Astrocyte (in vitro differentiated cells and primary cell): ENCODE measurements around the gene PKD2L2. TPM values are rescaled to one million over a fixed set of nuclear protein-coding genes. Genes with fewer than 3 reads are reported as not detected.

ENCODE experiments used
- DNase-seq: peaks from one replicate; pipeline ENCODE4 v3.0.0-alpha.2; 2010; ENCODE audit warnings: low read depth
- FAIRE-seq: peaks from 2 replicates; lab custom pipeline; 2011; peaks lifted over from hg19 to GRCh38; lab: Jason Lieb, UNC
- H2AFZ ChIP-seq: 2 replicates; pipeline ENCODE4 v1.6.0; 2012; ENCODE audit warnings: low read depth, low read length, inconsistent platforms
- H3K27ac ChIP-seq: 2 replicates; pipeline ENCODE4 v1.5.1; 2011; ENCODE audit warnings: low read depth, low read length, inconsistent platforms
- H3K27me3 ChIP-seq: 2 replicates; pipeline ENCODE4 v1.6.0; 2011; ENCODE audit warnings: low read length, inconsistent platforms; ENCODE audit not compliant: insufficient read depth
- H3K36me3 ChIP-seq: 2 replicates; pipeline ENCODE4 v1.5.1; 2011; ENCODE audit warnings: low read length, inconsistent platforms; ENCODE audit not compliant: insufficient read depth
- H3K4me1 ChIP-seq: 2 replicates; pipeline ENCODE4 v1.5.1; 2011; ENCODE audit warnings: low read length, inconsistent platforms; ENCODE audit not compliant: insufficient read depth
- H3K4me2 ChIP-seq: 2 replicates; pipeline ENCODE4 v1.6.0; 2012; ENCODE audit warnings: low read length, inconsistent platforms
- H3K4me3 ChIP-seq: 2 replicates; pipeline ENCODE4 v1.5.1; 2011; ENCODE audit warnings: low read depth, mild to moderate bottlenecking, low read length, inconsistent platforms; ENCODE audit not compliant: insufficient read depth
- H3K79me2 ChIP-seq: 2 replicates; pipeline ENCODE4 v1.6.0; 2012; ENCODE audit warnings: mild to moderate bottlenecking, low read length, inconsistent platforms; ENCODE audit not compliant: insufficient read depth
- H3K9ac ChIP-seq: 2 replicates; pipeline ENCODE4 v1.6.0; 2012; ENCODE audit warnings: mild to moderate bottlenecking, low read length, inconsistent platforms
- H3K9me3 ChIP-seq: 2 replicates; pipeline ENCODE4 v1.5.1; 2012; ENCODE audit warnings: low read depth, mild to moderate bottlenecking, low read length, inconsistent platforms; ENCODE audit not compliant: insufficient read depth
- H4K20me1 ChIP-seq: 2 replicates; pipeline ENCODE4 v1.6.0; 2012; ENCODE audit warnings: low read length, inconsistent platforms; ENCODE audit not compliant: insufficient read depth
- H3K27ac Mint-ChIP-seq: one replicate; pipeline ENCODE4 v1.8.0; 2021; ENCODE audit warnings: mild to moderate bottlenecking, mixed read lengths; ENCODE audit not compliant: unreplicated experiment
- H3K27me3 Mint-ChIP-seq: one replicate; pipeline ENCODE4 v1.8.0; 2021; ENCODE audit warnings: low read depth, mixed read lengths; ENCODE audit not compliant: unreplicated experiment
- H3K36me3 Mint-ChIP-seq: one replicate; pipeline ENCODE4 v1.8.0; 2021; ENCODE audit warnings: low read depth, mixed read lengths; ENCODE audit not compliant: unreplicated experiment
- H3K4me1 Mint-ChIP-seq: one replicate; pipeline ENCODE4 v1.8.0; 2021; ENCODE audit warnings: low read depth, mixed read lengths; ENCODE audit not compliant: unreplicated experiment
- H3K4me3 Mint-ChIP-seq: one replicate; pipeline ENCODE4 v1.8.0; 2021; ENCODE audit warnings: mild to moderate bottlenecking, moderate library complexity, mixed read lengths; ENCODE audit not compliant: unreplicated experiment
- H3K9me3 Mint-ChIP-seq: one replicate; pipeline ENCODE4 v1.8.0; 2021; ENCODE audit warnings: mild to moderate bottlenecking, mixed read lengths; ENCODE audit not compliant: unreplicated experiment
- CTCF ChIP-seq: IDR thresholded peaks from 2 replicates; pipeline ENCODE4 v1.5.1; 2011; ENCODE audit warnings: low read depth, mild to moderate bottlenecking, inconsistent platforms, low read length, moderate library complexity; ENCODE audit not compliant: insufficient read depth
- EZH2 ChIP-seq: IDR thresholded peaks from 2 replicates; pipeline ENCODE4 v1.6.1; 2012; ENCODE audit warnings: mild to moderate bottlenecking, low read length, inconsistent platforms; ENCODE audit not compliant: insufficient read depth
- total RNA-seq: library from RNA; stranded (reverse); gene quantifications from 2 replicates; pipeline ENCODE4 v1.2.1, GENCODE V29; 2021

PKD2L2 gene
- total RNA-seq, 1 donor from 2014 or later = not detected

- H3K36me3 Mint-ChIP-seq = no peaks in the 10 kb centered on the region
- Histone ChIP-seq H3K4me1 (no peaks in the 10 kb centered on the region), H3K4me2 (no peak overlapping the region), H3K9me3 (no peaks in the 10 kb centered on the region), H3K79me2 (no peaks in the 10 kb centered on the region), H3K27ac (no peak overlapping the region), H3K9ac (no peak overlapping the region), H3K27me3 (no peaks in the 10 kb centered on the region), H3K36me3 (no peaks in the 10 kb centered on the region), H3K4me3 (no peak overlapping the region), H2AFZ (no peak overlapping the region), H4K20me1 (no peaks in the 10 kb centered on the region)
- H3K9me3 Mint-ChIP-seq = no peaks in the 10 kb centered on the region
- H3K27me3 Mint-ChIP-seq = peaks cover 3% of the 10 kb centered on the region
- H3K4me1 Mint-ChIP-seq = no peaks in the 10 kb centered on the region
- DNase-seq (no peak), FAIRE-seq (no peak)
- no peak overlapping the region for H3K4me3 Mint-ChIP-seq
- TF ChIP-seq EZH2 (no peak), CTCF (no peak)
- no peak overlapping the region for H3K27ac Mint-ChIP-seq
Measured at GRCh38 chr5:137866541-137867388, 22.5 kb upstream of the PKD2L2 start.

GRCh38 chr5:137867664-137868063, 21.6 kb upstream of the PKD2L2 start, which contains the start of gene MYOT:
Gene MYOT, plus strand, starts transcription at chr5:137867860. Its CDS starts 2,792 bp downstream, at chr5:137870652.
- Histone ChIP-seq H3K9ac (no peak within 1 kb of the TSS), H3K4me3 (no peak within 1 kb of the TSS), H3K79me2 (no peaks in the 10 kb centered on the region), H3K4me1 (no peaks in the 10 kb centered on the region), H2AFZ (no peak within 1 kb of the TSS), H3K27me3 (no peaks in the 10 kb centered on the region), H3K9me3 (no peaks in the 10 kb centered on the region), H3K36me3 (no peaks in the 10 kb centered on the region), H3K4me2 (no peak within 1 kb of the TSS), H3K27ac (no peak within 1 kb of the TSS), H4K20me1 (no peaks in the 10 kb centered on the region)
- DNase-seq (no peak), FAIRE-seq (no peak)
- Mint-ChIP-seq H3K27ac (no peak within 1 kb of the TSS), H3K9me3 (no peaks in the 10 kb centered on the region), H3K27me3 (peaks cover 3% of the 10 kb centered on the region), H3K4me1 (no peaks in the 10 kb centered on the region), H3K4me3 (no peak within 1 kb of the TSS), H3K36me3 (no peaks in the 10 kb centered on the region)
- no peak for TF ChIP-seq CTCF
- no peak for TF ChIP-seq EZH2

DNA sequence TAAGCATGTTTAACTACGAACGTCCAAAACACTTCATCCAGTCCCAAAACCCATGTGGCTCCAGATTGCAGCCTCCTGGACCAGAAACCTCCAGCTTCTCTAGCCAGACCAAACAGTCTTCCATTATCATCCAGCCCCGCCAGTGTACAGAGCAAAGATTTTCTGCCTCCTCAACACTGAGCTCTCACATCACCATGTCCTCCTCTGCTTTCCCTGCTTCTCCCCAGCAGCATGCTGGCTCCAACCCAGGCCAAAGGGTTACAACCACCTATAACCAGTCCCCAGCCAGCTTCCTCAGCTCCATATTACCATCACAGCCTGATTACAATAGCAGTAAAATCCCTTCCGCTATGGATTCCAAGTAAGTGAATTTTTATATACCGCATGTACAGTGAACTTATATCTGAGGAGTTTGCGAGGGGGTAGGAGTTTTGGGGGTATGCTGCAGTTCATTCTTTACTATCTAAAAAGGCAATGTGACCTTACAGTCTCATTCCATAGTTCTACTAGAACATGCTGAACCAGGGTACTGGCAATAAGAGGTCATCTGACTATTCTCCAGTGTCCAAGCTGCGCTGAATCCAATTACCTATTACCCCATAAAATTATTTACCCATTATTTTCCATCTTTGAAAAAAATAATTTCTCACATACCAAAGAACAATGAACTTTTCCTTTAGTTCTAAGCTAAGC, 18.5 kb upstream of the PKD2L2 start:
- Mint-ChIP-seq H3K27ac (no peak overlapping the region), H3K4me1 (no peaks in the 10 kb centered on the region), H3K4me3 (no peak overlapping the region), H3K9me3 (no peaks in the 10 kb centered on the region), H3K27me3 (peaks cover under 1% of the 10 kb centered on the region), H3K36me3 (no peaks in the 10 kb centered on the region)
- Histone ChIP-seq H3K9ac (no peak overlapping the region), H3K4me3 (no peak overlapping the region), H3K9me3 (no peaks in the 10 kb centered on the region), H3K79me2 (no peaks in the 10 kb centered on the region), H3K36me3 (no peaks in the 10 kb centered on the region), H3K4me1 (no peaks in the 10 kb centered on the region), H3K27ac (no peak overlapping the region), H2AFZ (no peak overlapping the region), H3K27me3 (no peaks in the 10 kb centered on the region), H3K4me2 (no peak overlapping the region), H4K20me1 (no peaks in the 10 kb centered on the region)
- TF ChIP-seq CTCF (no peak), EZH2 (no peak)
- FAIRE-seq (no peak), DNase-seq (no peak)
